GM23248 (cell line): ENCODE measurements around the gene SMYD1.

Experiments
- EZH2 ChIP-seq: fragments of 200-600 bp; sonication (generic); IDR thresholded peaks from 2 replicates; pipeline ENCODE4 v1.6.1; 2018; ENCODE audit warnings: antibody characterized with exemption, mild to moderate bottlenecking; ENCODE audit not compliant: insufficient read depth, poor library complexity, severe bottlenecking
- EZH2phosphoT487 ChIP-seq: fragments of 200-600 bp; sonication (generic); IDR thresholded peaks from 2 replicates; pipeline ENCODE4 v1.6.1; 2018; ENCODE audit warnings: antibody characterized with exemption, moderate library complexity, mild to moderate bottlenecking, low read depth; ENCODE audit not compliant: insufficient read depth

- TF ChIP-seq EZH2phosphoT487, result no peak
- no peak for TF ChIP-seq EZH2
Measured at GRCh38 chr2:88053296-88053695, 14.3 kb upstream of the SMYD1 start.
